GM18907 (cell line): Measurements from ENCODE around the gene DMD.
"Not testable (repeated sequence)": the region's sequence is repeated elsewhere in the genome, so short reads cannot be mapped to it uniquely, and the experiment has no call there.

Experiments
- ATAC-seq: cut with Tn5 transposase; IDR thresholded peaks from one replicate; pipeline ENCODE4 v1.9.1; 2021; ENCODE audit warnings: mild to moderate bottlenecking, moderate library complexity; ENCODE audit not compliant: unreplicated experiment

DMD gene

DNA sequence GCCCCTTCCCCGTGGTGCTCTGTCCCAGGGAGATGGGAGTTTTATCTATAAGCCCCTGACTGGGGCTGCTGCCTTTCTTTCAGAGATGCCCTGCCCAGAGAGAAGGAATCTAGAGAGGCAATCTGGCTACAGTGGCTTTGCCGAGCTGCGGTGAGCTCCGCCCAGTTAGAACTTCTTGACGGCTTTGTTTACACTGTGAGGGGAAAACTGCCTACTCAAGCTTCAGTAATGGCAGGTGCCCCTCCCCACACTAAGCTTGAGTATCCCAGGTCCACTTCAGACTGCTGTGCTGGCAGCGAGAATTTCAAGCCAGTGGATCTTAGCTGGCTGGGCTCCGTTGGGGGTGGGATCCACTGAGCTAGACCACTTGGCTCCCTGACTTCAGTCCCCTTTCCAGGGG, 1740.6 kb downstream of the DMD start:
- ATAC-seq = not testable (repeated sequence)

- no peak for ATAC-seq
These were observed 1746.9 kb downstream of the DMD start for GRCh38 chrX:31464306-31464915.

DNA sequence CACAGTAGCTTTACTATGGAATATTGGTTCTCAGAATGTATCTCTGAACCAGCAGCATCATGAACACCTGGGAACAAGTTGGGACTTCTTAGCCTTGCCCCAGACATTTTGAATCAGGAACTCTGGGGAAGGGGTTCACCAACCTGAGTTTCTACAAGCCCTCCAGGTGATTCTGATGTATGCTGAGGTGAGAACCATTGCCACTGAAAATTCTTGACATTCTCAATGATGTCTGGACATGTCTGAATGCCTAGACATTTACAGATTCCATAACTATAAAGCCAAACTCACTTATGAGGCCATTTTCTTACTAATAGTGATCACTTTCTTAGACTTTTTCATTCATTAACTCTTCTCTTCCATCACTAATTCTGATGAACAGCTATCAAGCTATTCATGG, 1750.1 kb downstream of the DMD start:
- no peak for ATAC-seq

DNA sequence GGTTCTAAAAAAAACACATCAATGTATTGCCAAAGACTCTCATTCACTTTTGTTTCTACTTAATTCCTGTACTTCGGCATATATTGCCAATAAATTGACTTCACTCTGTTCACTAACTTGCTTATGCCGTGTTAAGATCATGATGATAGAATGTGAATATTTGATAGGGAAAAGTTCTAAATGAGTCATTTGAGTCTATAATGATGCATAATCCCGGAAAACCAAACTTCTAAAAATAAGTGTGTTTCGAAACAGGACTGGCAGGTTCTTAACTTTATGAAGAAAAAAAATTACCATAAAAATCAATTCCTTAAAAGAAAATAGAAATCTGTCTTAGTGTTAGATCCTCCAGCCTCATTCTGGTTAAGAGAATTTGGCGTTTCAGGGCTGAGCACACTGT, 1752.0 kb downstream of the DMD start:
- no peak for ATAC-seq

DNA sequence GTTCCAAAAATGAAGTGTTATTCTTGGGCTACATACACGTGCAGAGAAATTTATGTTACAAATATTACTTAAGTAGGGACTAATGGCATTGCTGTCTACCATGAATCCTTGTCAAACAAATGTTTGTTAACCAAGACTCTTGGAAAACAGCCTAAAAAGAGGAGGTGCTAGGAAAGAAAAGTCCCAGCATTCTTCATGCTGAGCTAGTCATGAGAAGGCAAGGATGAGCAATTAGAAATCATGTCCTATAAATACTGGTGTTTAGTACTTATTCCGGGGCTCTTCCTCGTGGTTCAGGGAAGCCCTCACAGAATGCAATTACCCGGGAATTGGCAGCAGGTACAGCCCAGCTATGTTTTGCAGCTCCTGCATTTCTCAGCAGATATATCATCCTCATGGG, 1761.4 kb downstream of the DMD start:
- ATAC-seq = no peak

GRCh38 chrX:31449081-31449480, 1762.3 kb downstream of the DMD start:
- no peak for ATAC-seq

DNA sequence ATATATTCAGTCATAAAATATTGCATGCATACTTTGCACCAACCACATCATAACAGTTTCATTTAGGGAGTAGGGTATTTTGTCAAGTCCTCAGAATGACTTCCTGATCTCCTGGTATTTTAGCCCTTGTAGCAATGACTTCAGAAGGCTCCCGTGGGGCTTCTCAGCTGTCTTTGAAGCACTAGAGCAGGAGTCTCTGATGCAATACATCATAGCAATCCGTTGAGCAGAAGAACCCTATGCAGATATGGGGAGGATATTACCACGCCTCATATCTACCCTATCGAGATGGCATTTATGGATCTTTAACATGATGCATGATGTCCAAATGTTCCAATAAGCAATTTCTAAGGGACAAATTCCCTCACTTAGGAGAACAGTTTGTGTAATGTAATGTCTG, 1765.8 kb downstream of the DMD start:
- ATAC-seq = no peak

- ATAC-seq = no peak
These were observed 1767.7 kb downstream of the DMD start for GRCh38 chrX:31443654-31444053.

DNA sequence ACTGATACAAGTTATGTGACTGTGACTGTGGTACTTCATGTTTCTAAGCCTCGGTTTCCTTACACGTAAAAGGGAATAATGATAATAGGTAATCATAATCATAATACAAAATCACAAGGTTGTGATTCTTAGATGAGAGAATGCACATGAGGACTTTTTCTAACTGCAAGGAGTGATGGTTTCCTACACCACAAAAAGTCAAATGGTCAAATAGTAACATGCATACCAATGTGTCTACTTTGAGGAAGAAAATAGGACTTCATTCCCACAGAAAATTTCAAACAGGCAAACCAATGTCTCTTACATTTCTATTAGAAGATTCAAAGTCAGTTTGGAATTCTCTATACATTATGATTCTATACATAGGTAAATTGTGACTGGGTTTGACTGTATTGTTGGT, 1770.8 kb downstream of the DMD start:
- no peak for ATAC-seq

DNA sequence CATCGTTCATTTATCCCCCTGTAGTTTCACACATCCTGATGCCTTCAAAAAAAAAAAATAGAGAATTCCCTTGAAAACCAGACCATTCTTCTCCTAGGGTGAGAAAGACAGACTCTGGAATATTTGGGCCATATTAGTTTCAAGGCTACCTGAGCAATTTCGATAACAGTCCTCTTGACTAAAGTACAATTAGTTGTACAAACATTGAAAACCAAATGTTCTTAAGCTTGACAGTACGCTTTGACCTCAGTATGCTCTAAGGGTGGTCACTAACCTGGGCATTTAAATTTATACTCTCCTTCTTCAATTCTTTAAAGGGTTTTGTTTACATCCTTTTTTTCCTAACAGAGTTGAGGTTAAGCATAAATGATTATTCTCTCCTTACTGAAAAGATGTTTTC, 1774.9 kb downstream of the DMD start:
- no peak for ATAC-seq

GRCh38 chrX:31435592-31435991, 1775.8 kb downstream of the DMD start:
- ATAC-seq = no peak

- ATAC-seq = no peak
These were observed 1777.5 kb downstream of the DMD start for GRCh38 chrX:31433856-31434255.

DNA sequence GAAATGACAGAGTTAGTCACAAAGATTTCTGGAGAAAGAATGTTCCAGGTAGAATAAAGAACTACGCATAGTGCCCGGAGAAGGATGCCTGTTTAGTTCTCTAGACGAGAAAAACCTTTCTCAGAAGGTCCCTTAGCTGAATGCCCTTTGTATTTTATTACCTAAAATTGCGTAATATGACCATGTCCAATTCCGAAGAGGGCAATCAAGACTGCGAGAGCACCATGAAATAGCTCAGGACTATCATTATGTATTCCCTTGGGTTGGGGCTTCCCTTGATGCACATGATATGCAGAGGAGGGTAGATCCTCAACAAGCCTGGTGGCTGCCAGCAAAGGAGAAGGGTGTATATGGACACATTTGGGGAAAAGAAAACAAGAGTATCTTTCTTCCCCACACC, 1781.4 kb downstream of the DMD start:
- ATAC-seq = no peak

- ATAC-seq = peak; percentile 51
These were observed 1787.7 kb downstream of the DMD start for GRCh38 chrX:31423609-31424189.

DNA sequence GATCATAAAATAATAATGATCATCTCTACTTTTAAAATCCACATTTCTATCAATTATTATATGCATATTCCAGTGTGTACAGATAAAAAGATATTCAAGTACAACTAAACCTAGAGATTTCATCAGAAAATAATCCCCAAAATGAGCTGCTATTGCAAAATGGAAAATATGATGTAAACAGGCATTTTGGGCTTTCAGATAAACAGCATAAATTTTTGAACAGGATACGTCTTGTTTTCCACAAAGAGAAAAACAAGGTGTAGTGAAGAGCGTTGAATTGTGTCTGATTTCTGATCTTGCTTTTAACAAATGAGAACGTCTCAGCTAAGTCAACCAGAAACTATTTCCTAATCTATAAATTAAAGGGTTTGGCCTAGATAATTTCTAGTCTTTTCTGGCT, 1789.9 kb downstream of the DMD start:
- no peak for ATAC-seq

DNA sequence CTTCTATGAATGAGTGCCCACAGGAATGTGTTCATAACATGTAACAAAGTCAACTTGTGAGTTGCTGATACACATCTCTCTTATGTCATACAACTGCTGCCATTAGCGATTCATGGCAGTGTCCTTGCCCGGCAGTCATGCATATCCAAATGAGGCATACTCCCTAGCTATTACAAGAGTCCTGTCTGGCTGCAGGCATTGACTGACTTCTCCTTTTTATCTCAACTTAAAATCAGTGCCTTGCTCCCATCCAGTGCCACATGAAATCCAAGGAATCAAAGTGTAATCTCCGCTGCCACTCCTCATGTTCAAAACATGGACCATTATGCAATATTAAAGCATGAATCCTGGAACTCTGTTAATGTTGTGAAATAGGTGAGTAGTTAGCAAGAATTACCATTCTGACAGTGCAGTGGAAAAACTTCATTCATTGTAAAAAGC, 1790.6 kb downstream of the DMD start:
- no peak for ATAC-seq

- ATAC-seq = no peak
These were observed 1791.0 kb downstream of the DMD start for GRCh38 chrX:31420302-31420701.

- no peak for ATAC-seq
These were observed 1814.2 kb downstream of the DMD start for GRCh38 chrX:31397119-31397518.

DNA sequence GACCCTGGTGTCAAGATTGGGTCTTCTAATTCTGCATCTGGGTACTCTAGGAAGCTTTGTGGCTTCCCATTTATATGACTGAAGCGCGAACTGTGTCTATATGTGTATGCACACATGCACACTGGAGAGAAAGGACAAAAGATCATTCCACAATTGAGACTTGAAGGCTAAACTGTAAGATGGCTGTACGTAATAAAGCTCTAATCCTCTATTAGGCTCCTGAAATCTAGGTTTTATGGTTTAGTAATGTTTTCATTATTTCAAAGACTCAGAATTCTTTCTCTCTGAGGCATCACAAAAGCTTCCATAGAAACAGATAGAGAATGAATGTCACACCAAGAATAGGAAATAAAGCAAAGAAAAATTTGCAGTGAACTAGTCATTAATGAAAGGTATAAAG, 1818.8 kb downstream of the DMD start:
- ATAC-seq = no peak

- no peak for ATAC-seq
These were observed 1822.4 kb downstream of the DMD start for GRCh38 chrX:31388946-31389345.

DNA sequence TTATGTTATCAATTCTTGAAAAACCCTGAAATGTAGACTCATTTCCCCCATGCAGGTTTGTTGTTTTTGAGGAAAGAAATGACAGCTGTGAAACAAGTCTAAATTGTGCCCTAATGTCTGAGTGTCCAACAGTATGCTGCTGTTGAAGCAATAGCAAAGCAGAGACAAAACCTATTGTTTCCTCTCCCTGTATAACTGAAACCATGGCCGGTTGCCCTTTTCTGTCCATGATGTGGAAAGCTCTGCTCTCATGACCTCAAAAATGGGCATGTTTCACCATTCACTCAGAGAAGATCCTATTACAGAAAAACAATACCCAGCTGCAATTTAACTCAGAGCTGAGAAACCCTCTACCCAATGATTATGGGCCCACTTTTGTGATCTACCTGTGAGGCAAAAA, 1826.9 kb downstream of the DMD start:
- no peak for ATAC-seq

- no peak for ATAC-seq
These were observed 1827.4 kb downstream of the DMD start for GRCh38 chrX:31383991-31384390.

DNA sequence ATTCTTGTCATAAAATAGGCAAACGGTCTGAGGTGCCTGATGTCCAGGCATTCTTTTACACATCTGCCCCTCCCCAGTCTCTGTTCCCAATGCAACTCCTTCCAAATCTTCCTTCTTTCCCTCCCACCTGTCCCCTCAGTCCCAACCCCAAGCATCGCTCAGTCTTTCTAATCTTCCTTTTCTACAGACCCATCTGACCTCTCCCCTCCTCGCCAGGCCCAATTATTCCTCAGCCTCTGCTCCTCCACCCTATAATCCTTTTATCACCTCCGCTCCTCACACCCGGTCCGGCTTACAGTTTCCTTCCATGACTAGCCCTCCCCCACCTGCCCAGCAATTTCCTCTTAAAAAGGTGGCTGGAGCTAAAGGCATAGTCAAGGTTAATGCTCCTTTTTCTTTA, 1832.4 kb downstream of the DMD start:
- ATAC-seq = not testable (repeated sequence)
